Stimulated activated CD8-positive, alpha-beta memory T cell treated with anti-CD3 and anti-CD28 coated beads, Interleukin-4, amount 100 ng/mL, for 1 hour (primary cell): Measurements from ENCODE around the gene MAD1L1.
"Not testable (repeated sequence)": the region's sequence is repeated elsewhere in the genome, so short reads cannot be mapped to it uniquely, and the experiment has no call there.

Source experiments
- DNase-seq, 2 donors: peaks; one replicate each; pipeline ENCODE4 v3.0.0-alpha.2; 2020; ENCODE audit warnings: low read depth in 2 of 2, low spot score in 1 of 2

The MAD1L1 gene

DNA sequence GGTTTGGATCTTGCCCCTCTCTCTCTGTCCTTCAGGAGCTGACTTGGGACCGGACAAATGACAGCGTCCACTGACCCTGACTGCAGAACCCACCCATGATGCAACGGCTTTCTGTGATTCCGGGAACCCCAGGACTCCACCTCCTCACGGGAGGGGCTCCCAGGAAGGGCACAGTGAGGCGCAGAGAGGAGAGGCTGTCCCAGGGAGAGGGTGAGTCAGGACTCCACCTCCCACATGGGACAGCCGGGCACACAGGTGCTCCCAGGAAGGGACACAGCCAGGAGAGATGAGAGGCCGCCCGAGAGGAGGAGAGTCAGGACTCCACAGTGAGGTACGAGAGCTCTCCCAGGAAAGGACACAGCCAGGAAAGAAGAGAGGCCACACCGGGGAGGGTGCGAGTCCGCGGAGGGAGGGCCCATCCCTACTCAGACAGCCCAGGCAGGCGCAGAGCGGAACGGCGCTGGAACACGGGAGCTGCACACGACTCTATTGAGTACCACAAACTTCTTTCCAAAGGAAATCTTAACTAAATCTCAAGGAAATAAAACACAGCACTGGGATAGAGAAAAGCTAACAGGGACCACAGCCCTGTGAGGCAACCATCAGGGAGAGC is 162.5 kb downstream of the MAD1L1 start:
- no peak for DNase-seq

DNA sequence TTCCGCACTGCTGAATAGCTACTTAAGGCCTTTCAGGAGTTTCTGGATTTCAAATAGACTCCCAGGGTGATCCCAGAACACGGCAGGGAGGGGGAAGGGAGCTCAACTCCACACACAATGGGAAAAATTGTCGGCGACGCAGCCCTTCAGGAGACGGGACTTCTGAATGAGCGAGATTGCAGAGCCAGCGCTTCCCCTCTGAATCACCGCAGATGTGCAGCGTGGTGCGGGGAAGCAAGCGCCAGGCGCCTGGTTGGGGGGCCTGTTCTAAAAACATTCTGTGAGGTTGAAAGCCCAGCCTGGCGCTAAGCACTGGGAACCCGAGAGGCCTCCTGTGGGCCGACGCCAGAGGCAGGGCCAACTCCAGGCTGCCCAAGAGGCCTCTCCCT is 163.3 kb downstream of the MAD1L1 start:
- DNase-seq: no peak

DNA sequence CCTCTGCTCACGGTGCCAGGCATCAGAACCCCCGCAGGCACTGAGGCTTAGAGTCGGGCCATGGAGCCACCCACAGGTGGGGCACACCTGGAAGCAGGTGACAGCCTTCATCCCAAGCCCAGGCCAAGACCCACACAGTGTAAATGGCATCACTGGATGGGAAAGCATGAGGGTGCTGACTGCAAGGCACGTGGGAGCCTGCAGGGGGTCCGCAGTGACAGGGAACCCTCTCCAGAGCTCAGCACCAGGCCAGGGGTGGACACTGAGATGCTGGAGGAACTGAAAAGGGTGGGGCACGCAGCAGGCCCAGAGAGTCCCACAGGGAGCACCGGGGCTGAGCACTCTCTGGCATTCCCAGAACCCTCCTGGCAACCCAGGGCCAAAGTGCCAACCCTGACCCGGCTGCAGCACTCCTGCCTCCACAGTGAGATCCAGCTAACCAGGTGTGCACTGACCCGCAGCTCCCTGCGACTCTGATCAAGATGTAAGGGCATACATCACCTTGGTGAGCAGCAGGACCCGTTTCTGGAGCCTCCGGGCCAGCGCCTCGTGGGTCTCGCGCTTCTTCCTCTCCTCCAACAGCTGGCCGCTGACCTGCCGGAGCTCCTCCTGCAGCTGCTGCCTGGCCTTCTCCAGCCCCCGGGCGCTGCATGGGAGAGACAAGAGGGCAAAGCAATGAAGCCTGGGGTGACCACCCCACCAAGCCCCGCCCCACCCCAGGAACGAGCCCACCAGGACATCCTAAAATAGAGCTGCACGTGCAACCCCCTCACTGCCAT is 163.9 kb downstream of the MAD1L1 start:
- no peak for DNase-seq

DNA sequence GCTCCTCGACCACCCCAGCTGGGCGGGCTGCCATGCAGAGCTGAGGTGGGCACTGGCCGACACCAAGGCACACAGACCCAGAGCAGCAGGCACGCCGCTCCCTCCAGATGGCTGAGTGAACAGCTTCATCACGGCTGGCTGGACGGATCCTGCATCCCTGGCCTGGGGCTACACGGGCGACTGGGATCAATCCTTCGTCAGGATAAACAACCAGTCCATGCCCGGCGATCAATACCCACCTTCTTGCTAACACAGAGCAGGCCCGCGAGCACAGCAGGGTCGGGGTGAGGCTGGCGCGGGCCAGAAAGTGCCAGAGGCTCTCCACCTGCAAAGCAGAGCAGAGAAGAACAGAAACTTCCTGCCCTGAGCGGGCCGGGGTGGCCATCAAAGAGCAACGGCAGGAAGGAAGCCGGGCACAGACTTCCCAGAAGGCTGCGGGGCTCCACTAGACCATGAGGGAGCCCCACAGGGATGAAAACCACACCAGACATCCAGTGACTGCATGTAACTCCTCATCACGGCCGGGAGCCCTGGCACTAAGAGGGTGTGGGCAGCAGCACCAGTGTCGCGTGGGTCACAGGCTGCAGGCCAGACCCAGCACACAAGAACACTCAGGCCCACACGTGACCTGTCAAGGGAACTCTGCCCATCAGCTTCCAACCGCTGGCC is 166.4 kb downstream of the MAD1L1 start:
- DNase-seq: no peak

DNA sequence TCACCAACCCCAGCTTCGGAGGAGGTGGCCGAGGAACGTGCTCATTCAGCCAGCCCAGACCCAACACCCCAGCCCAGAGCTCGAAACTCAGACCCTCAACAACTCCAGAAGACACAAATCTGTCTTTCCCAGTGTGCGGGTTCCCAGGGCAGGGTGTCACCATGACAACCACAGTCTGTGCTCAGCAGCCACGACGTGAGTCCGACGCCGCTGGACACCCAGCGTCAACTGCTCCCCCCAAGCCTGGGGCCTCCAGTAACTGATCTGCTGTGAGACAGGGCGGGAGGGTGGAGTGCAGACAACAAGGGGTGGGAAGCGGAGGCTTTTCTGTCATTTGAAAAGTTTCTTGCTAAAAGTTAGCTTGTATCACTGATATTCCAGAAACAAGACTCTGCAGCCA is 167.2 kb downstream of the MAD1L1 start:
- DNase-seq: no peak

DNA sequence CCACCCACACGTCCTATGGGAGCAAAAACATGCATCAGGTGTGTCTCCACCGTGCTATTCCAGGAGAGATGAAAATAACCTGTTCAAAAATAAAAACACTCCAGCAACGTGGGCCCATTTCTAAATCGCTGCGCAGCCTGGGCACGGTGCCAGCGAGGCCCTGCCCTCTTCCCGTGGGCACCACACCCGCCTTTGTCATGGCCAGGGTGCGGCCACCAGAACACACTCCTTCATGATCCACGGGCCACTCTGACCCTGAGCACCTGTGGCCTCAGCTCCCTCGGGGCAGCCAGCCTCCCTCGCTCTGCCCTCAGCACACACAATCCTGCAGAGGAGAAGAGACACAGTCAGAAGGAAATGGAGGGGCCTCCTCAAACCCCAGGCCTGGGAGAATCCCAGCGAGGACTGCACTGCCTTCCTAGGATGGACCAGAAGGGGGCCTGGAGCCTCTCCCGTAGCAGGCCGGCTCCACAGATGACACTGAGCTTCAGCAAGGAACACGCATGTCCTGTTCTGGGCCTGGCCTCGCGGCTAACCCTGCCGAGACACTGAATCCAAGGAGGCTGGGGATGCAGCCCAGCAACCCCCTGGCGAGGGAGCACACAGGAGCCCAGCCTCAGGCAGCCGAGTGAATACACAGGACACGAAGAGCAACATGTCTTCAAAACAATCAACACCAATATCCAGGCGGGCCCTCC is 169.0 kb downstream of the MAD1L1 start:
- no peak for DNase-seq

DNA sequence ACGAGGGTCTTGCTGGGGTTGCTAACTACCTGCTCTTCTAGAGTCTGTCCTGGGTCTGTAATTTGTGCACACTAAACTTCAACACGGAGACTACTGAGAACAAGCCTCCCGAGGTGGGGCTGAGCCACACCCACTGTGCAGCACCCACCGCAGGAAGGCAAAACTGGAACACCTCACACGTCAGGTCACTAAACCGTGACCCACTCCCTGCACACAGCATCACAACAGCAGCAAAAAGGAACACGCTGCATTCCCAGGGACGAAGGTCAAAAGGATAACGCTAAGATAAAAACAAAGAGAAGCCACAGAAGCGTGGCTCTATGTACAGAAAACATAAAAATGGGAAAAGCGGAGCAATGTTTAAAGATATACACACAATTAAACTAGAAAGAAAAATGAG is 170.1 kb downstream of the MAD1L1 start:
- no peak for DNase-seq

DNA sequence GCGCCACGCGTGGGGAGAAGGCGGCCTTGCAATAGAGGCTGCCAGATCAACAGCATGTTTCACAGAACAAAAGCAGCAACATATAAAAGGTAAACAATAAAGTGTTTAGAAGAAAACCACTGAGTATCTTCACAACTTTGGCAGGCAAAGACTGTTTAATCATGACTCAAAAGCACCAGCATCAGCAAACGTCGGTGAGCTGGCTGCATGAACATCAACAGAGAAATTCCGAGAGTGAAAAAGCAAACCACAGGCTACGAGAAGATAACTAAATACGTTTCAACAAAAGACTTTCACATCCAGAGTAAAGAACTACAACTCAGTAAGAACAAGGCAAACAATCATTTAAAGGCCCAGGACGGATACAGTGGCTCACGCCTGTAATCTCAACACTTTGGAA is 172.0 kb downstream of the MAD1L1 start:
- DNase-seq: no peak

DNA sequence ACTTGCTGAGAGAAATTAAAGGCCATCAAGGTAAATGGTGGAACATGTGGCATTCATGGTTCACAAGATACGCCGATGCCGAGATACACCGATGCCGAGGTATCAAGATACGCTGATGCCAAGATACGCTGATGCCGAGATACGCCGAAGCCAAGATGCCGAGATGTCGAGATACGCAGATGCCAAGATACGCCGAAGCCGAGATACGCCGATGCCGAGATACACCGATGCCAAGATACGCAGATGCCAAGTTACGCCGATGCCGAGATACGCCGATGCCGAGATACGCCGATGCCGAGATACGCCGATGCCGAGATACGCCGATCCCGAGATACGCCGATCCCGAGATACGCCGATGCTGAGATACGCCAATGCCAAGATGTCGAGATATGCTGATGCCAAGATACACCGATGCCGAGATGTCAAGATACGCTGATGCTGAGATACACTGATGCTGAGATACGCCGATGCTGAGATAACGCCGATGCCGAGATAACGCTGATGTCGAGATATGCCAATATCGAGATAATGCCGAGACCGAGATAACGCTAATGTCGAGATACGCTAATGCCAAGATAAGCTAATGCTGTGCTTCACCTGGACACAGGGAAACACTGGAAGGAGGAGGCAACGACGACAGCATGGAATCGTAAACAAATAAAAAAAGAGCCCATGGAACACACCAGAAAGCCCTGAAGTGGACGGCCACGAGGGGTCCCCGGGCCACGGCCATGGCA is 172.6 kb downstream of the MAD1L1 start:
- no peak for DNase-seq

DNA sequence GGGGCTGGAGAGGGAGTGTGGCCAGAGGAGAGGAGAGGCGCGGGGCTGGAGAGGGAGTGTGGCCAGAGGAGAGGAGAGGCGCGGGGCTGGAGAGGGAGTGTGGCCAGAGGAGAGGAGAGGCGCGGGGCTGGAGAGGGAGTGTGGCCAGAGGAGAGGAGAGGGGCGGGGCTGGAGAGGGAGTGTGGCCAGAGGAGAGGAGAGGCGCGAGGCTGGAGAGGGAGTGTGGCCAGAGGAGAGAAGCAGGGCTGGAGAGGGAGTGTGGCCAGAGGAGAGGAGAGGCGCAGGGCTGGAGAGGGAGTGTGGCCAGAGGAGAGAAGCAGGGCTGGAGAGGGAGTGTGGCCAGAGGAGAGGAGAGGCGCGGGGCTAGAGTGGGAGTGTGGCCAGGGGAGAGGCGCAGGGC is 174.5 kb downstream of the MAD1L1 start:
- DNase-seq: not testable (repeated sequence)

DNA sequence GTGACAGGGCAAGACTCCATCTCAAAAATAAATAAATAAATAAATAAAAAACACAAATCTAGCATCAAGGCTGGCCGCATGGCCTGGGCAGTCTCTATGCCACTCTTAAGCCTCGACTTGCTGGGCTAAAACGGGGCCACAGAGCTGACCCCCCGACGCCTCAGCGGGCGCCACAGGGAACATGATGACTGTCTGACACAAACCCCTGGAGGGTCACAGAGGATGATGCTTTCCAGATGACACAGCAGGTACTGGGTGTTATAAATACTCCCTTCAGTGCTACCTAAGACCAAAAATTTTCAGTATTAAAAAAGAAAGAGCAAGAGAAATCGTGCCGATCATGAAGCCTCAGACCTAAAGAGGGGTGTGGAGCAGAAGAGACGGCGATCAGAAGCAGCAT is 176.8 kb downstream of the MAD1L1 start:
- no peak for DNase-seq

DNA sequence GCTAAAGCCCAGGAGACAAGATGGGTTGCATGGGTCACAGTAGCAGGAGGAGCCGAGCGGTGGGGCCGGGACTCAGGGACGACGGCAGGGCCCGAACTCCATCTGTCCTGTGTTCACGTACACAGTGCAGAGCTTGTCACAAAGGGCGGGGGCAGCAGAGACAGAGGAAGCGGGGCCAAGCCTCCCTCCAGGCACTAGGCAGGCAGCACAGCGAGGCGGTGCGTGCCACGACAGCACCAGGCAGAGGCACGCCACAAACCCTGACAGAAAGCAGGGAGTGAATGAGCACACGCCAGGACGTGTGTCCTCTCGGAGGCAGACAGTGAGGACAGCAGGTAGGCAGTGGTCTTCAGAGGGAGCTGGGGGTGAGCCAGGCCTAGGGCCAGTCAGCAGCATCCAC is 177.8 kb downstream of the MAD1L1 start:
- no peak for DNase-seq

DNA sequence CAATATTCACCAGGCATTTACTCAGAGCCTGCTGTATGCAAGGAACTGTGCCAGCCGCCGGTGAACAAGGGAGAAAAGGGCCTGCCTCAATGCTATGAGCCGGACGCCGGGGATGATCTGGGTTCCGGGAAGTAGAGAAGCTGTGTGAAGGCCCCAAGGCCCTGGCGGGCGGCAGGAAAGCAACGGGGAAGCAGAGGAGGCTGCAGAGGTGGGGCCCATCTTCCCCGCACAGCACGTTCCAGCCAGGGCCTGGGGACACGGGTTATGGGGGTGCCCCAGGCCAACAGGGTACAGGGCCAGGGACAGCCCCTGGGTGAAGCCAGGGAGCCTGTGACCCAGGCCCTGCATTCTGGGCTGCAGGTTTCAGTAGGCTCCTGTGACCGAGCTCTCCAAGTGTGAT is 179.3 kb downstream of the MAD1L1 start:
- DNase-seq: no peak

DNA sequence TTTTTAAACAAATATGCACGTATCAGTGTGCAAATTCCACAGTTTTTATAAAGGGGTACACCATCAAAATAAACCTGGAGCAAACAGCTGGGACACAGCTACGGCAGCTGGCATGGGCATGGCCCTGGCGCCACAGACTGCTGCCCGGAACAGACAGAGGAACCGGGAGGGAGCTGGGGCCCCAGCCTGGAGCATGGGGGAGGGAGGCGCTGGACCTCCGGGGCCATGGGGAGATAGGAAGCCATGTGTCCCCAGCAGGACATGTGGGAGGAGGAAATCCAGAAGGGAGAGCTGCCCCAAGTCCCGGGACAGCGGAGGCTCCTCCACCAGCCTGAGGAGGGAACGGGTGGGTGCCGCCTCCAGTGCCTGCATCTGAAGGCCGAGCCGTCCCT is 180.1 kb downstream of the MAD1L1 start:
- no peak for DNase-seq

DNA sequence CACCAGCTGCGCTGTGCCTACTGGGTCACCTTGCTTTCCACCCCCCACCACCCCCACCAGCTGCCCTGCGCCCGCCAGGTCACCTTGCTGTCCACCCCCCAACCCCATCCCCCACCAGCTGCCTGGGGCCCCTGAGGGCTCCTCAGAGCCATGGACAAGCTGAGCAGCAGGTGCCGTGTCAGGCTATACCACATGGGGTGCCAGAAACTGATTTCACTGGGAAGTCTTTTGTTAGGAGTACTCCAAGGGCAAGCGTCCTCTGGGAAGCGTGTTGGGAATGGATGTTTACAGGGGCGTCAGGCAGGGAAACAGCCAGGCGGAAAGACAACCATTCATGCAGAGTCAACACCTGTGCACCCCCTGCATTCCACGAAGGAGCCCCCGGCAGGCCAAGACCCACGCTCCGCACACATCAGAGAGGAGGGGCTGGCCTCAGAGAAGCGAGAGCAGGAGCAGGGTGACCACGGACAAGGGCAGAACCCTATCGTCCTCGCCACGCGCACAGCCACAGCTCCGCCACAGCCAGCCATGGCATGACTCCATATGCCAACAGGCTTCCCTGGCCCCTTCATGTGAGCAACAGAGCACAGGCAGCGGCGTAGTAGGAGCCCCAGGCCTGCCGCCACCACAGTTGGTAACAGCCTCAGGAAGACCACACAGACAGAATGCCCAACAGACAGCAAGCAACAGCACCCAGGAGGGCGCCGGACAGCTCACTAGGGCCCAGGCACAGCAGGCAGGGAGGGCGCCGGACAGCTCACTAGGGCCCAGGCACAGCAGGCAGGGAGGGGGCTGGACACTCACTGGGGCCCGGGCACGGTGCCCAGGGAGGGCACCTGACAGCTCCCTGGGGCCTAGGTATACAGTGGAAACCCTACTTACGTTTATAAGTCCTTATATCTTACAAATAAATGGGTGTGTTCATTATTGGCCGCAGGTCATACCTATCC is 180.8 kb downstream of the MAD1L1 start:
- DNase-seq: no peak

DNA sequence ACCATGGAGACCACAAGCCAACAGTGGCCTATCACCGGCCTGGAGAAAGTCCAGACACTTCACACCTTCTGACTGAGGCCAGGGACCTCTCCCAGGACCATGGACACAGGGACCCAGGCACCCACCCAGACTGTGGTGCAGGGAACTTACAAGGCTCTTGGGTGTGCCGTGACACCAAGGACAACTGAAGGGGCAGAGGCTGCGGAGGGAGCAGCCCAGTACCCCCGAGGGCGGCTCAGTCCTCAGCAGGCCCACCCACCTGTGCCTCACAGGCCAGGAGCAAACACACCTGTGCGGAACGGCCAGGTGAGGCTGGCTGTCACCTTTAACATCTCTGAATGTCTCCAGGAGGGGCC is 182.3 kb downstream of the MAD1L1 start:
- no peak for DNase-seq

DNA sequence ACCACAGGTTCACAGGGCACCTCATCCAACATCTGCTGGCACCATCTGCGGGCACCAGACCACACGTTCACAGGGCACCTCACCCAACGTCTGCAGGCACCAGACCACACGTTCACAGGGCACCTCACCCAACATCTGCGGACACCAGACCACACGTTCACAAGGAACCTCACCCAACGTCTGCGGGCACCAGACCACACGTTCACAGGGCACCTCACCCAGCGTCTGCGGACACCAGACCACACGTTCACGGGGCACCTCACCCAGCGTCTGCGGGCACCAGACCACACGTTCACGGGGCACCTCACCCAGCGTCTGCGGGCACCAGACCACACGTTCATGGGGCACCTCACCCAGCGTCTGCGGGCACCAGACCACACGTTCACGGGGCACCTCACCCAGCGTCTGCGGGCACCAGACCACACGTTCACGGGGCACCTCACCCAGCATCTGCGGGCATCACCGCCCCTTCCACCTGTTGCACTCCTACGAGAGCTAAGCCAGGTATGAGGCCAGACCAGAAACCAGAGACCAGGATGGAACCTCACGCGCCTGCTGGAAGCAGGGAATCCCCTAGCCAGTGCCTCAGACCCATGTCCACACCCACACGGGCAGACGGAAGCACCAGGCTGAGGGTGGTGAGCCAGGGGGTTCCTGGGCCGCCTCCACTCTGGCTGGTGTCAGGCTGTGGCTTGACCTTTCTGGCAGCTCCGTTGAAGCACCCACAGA is 182.8 kb downstream of the MAD1L1 start:
- DNase-seq: no peak

DNA sequence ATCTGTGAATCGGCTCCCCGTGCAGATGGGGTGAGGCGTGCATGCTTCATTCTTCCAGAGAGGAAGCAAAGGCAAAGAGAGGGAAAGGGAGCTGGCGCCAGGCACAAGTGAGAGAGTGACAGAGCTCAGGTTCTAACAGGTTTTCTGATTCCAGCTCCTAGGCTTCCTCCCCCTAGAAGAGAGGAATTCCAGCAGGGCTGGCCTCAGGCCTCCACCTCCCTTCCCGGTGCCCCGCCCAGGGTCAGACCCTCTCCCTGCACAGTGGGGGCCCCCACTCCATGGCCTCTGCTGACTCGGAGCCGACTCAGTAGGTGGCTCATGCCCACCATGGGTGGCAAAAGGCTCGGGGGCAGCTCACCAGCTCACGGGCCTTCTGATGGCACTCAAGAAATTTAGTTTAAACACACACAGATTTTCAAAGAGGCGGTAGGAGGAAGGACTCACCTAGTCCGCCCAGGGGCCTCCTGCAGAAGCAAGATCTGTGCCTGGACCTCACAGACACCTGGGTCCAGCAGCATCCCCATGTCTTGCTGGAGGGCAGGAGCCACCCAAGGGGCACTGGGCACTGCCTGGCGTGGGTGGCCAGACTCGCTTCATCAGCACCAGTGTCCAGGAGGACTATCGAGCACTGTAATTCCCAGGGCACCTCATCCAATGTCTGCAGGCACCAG is 183.5 kb downstream of the MAD1L1 start:
- DNase-seq: no peak

DNA sequence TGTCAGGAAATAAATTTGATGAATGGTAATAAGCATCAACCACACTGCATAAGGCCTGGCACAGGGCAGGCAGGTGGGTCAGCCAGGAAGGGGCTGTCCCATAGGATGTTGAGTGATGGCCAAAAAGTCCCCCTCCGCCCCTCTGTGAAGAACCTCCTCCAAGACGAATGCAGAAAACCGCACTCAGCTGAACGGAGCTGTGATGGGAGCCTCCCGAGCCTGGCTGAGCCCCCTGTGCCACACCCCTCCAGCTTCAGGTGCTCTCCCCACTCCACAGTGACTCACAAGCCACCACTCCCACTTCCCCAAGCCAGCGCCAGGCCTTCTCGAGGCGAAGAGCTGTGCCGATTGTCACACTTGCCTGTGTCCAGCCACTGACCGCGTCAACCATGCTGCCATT is 184.2 kb downstream of the MAD1L1 start:
- no peak for DNase-seq
